GM18873 (cell line): ENCODE measurements around the gene TMEM38A.
"Not testable (repeated sequence)": the region's sequence is repeated elsewhere in the genome, so short reads cannot be mapped to it uniquely, and the experiment has no call there.

Source experiments
- ATAC-seq: cut with Tn5 transposase; IDR thresholded peaks from one replicate; pipeline ENCODE4 v1.9.1; 2021; ENCODE audit warnings: mild to moderate bottlenecking, moderate library complexity, moderate number of reproducible peaks; ENCODE audit not compliant: unreplicated experiment, low FRiP score

Gene TMEM38A

DNA sequence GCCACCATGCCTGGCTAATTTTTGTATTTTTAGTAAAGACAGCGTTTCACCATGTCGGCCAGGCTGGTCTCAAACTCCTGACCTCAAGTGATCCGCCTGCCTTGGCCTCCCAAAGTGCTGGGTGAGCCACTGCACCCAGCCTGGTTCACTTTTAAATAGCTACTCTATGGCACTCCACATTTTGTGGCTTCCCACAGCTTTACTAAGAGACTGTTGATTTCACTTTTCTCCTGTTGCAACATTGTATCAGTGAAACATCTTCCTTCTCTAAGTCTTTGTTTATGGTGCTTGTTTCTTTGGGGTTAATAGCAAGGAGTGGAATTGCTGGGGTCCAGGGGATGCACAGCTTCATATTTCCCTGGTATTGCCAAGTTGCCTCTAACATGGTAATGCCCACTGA lies 12.3 kb downstream of the TMEM38A start:
- ATAC-seq = no peak

DNA sequence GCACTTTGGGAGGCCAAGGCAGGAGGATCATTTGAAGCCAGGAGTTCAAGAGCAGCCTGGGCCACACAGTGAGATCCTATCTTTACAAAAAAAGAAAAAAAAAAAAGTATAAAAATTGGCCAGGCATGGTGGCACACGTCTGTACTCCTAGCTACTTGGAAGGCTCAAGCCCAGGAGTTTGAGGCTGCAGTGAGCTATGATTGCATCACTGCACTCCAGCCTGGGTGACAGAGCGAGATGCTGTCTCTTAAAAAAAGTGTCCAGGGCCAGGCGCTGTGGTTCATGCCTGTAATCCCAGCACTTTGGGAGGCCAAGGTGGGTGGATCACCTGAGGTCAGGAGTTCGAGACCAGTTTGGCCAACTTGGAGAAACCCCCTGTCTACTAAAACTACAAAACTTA lies 12.9 kb downstream of the TMEM38A start:
- not testable (repeated sequence) for ATAC-seq

DNA sequence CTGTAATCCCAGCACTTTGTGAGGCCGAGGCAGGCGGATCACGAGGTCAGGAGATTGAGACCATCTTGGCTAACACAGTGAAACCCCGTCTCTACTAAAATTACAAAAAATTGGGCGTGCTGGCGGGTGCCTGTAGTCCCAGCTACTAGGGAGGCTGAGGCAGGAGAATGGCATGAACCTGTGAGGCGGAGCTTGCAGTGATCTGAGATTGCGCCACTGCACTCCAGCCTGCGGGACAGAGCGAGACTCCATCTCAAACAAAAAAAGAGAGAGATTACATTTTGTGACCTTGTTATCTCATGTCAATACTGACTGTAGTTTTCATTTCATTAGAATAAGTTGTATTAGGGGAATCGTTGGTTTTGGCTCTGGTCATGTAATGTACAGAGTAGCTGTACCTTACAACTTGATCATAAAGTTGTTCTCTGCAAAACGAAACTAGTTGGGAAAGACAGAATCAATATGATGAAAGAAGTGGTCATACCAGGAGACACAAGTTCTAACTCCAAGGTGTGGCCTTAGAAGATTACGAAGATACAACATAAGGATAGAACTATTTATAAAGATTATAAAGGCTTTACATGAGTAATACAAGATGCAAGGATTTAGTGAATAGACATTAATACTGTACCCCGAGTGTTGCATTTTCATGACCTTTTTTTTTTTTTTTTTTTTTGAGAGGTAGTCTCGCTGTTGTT lies 15.3 kb downstream of the TMEM38A start:
- no peak for ATAC-seq

DNA sequence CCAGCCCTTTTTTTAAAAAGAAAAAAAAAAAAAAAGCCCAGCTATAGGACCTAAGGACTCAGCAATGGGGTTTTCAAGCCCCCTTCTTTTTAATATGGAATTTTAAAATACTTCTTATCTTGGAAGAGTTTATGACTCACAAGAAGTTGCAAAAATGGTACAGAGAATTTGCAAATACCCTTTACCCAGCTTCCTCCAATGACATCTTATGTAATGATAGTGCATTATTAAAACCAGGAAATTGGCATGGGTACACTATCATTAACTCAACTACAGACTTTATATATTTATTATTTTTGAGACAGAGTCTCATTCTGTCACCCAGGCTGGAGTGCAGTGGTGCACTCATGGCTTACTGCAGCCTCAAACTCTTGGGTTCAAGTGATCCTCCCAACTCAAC lies 16.1 kb downstream of the TMEM38A start:
- no peak for ATAC-seq

DNA sequence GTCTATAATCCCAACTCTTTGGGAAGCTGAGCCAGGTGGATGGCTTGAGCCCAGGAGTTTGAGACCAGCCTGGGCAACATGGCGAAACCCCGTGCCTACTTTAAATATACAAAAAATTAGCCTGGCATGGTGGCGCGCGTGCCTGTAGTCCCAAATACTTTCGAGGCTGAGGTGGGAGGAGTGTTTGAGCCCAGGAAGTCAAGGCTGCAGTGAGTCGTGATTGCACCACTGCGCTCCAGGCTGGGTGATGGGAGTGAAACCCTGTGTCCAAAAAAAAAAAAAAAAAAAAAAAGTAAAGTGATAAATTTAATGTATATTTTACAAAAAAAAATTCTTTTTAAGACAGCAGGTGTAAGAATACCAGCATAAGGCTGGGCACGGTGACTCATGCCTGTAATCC lies 17.6 kb downstream of the TMEM38A start:
- ATAC-seq = no peak

DNA sequence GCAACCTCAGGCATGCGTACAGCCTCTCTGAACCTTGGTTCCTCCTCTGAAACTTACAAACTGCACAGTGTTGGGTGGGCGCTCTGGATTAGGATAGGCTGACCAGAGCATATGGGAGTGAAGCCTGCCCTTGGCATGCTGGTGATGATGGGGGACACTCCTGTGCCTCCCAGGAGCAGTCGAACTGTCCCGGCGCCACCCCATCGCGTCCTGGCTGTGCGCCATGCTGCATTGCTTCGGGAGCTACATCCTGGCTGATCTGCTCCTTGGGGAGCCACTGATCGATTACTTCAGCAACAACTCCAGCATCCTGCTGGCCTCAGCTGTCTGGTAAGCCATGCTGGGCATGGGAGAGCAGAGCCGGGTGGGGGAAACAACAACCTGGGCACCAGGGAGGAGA lies 18.9 kb downstream of the TMEM38A start:
- ATAC-seq = no peak

DNA sequence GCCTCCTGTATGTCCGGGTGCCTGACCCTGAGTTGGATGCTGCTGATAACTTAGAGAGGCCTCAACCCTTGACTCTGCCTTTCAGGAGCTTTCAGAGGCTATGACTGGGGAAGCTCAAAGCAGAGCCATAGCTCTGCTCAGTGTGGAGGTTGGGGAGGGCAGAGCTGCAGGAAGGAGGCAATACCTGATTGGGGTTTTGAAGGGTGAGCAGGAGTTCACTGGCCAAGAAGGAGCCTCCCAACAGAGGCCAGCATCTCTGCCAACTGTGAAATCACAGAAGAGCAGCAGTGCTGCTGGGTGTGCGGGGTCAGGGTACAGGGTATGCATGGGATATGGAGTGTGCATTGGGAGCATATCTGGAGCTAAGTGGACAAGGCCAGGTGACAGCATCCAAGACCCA lies 21.6 kb downstream of the TMEM38A start:
- no peak for ATAC-seq

DNA sequence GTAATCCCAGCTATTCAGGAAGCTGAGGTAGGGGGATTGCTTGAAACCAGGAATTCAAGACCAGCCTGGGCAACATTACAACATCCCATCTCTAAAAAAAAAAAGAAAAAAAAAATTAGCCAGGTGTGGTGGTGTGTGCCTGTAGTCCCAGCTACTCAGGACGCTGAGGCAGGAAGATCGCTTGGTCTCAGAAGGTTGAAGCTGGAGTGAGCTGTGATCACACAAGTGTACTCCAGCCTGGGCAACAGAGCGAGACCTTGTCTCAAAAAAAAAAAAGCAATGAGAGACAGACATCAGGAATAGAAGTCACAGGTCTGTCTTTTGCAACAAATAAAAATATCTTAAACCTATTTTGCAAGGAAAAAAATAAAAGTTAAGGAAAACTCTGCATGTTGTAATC lies 23.3 kb downstream of the TMEM38A start:
- ATAC-seq = no peak

DNA sequence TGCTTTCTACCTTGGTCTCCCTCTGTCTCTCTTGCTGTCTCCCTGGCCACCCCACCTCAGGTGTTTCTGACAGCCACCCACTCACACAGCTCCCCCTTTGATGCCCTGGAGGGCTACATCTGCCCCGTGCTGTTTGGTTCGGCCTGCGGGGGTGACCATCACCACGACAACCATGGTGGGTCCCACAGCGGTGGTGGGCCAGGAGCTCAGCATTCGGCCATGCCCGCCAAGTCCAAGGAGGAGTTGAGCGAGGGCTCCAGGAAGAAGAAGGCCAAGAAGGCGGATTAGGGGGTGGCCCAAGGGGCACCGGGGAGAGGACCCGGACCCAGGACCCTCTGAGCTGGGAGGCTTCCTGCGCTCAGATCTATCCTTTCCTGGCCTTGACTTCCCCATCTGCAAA lies 27.1 kb downstream of the TMEM38A start:
- no peak for ATAC-seq

DNA sequence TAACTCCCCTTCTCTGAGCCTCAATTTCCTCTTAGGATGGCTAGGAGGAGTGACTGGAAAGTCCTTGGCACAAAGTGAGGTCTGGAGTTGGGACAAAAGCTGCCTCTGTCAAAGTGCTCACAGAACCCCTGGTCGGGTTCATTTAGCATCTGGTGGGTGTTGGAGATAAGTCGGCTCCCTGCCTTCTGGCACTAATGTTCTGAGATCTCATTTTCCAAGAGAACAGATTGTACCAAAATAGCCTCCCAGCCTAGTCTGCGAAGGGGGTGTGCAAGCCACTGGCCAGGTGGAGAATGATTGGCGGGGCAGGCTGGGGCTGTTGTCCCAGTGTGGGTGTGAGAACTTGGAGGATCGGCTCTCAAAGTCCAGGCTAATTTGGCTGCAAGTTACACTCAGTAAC lies 38.0 kb downstream of the TMEM38A start:
- ATAC-seq = no peak

DNA sequence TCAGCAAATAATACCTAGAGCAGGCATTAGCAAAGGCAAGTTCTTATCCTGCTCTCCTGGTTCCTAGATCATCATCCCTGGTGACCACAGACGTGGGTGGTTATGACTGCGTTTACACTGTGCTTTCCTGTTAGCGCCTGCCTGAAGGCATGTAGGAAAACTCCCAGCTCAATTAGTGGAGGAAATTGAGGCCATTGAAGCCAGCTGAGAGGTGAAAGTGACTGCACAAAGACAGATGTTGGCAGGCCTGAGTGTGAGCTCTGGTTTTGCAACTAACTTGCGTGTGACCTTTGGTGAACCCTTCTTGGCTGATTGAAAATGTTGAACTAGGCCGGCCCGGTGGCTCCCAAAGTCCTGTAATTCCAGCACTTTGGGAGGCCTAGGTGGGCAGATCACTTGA lies 41.2 kb downstream of the TMEM38A start:
- no peak for ATAC-seq

DNA sequence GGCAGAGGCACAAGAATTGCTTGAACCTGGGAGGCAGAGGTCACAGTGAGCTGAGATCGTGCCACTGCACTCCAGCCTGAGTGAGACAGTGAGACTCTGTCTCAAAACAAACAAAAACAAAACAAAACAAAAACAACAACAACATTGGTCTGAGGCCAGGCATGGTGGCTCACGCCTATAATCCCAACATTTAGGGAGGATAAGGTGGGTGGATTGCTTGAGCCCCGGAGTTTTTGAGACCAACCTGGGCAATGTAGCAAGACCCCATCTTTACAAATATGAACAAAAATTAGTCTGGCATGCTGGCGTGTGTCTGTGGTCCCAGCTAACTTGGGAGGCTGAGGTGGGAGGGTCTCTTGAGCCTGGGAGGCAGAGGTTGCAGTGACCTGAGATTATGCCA lies 42.7 kb downstream of the TMEM38A start:
- no peak for ATAC-seq

DNA sequence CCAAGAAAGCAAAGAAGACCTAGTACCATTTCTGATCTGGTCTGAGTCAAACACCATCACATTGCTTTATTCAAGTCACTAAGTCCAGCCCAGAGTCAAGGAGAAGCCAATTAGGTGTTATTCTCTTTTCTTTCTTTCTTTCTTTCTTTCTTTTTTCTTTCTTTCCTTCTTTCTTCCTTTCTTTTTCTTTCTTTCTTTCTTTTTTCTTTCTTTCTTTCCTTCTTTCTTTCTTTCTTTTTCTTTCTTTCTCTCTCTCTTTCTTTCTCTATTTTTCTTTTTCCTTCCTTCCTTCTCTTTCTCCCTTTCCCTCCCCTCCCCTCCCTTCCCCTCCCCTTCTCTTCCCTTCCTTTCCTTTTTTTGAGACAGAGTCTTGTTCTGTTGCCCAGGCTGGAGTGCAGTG lies 49.9 kb downstream of the TMEM38A start:
- ATAC-seq = not testable (repeated sequence)

DNA sequence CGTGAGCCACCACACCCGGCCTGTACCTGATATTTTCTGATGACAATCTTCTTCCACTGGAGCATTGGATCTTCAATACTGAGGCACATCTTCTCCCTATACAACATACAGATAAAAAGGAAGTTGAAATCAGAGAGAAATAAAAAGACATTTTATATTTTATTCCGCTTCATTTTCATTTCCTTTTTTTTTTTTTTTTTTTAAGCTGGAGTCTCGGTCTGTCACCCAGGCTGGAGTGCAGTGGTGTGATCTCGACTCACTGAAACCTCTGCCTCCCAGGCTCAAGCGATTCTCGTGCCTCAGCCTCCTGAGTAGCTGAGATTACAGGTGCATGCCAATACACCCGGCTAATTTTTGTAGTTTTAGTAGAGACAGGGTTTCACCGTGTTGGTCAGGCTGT lies 51.4 kb downstream of the TMEM38A start:
- ATAC-seq = not testable (repeated sequence)

DNA sequence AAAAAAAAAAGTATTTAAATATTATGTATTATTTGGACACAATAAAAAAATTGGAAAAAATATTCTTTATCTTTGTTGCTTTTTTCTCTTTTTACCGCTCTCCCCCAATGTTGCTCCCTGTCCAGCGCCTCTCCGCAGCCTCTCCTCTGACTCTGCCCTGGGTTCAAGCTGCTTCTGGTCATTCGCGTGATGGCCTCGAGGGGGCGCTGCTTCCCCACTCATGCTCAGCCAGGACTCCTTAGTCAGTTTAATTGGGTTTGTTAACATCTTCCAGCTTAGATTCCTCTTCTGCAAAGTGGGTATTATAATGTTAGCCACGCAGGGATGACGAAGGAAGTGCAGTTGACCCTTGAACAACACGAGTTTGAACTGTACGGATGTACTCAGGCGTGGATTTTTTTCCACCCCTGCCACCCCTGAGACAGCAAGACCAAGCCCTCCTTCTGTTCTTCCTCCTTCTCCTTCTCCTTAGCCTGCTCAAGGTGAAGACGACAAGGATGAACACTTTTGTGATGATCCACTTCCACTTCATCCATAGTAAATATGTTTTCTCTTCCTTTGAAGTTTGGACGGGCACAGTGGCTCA lies 53.9 kb downstream of the TMEM38A start:
- ATAC-seq = no peak

DNA sequence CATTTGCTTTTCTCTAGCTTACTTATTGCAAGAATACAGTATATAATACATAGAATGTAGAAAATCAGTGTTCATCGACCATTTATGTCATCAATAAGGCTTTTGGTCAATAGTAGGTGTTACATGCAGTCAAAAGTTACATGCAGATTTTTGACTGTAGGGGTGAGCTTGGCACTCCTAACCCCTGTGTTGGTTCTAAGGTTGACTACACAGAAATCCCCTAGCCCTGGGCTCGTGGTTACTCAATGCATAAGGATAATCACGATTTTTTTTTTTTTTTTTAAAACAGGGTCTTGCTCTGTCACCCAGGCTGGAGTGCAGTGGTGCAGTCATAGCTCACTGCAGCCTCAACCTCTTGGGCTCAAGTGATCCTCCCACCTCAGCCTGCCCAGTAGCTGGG lies 54.7 kb downstream of the TMEM38A start:
- no peak for ATAC-seq

DNA sequence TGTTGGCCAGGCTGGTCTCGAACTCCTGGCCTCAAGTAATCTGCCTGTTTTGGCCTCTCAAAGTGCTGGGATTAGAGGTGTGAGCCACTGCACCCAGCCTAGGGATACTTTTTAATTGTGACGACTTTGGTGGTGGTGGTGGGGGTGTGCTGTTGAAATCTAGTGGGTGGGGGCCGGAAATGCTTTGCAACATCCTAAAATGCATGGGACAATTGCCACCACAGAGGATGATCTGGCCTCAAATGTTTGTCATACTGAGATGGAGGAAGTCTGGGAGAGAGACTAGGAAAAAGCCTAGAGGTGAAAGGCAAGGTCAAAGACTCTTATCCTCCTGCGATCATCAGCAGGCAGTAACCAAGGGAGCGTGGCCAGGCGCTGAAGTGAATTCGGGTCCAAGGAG lies 60.1 kb downstream of the TMEM38A start:
- no peak for ATAC-seq

DNA sequence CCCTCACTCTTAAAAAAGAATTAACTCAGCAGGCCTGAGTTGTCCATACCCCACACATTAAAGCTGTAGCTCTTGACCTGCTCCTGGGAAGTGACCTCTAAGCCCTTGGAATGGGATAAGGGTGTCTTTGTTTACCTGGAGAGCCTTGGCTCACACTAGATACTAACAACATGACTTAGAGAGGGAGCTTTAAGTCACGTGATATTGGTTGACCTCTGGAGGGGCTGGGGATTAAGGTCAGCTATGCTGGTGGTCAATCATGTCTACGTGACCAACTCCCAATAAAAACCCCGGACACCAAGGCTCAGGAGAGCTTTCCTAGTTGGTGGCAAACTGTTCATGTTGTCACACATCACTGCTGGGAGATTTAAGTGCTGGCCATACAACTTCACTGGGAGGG lies 61.7 kb downstream of the TMEM38A start:
- ATAC-seq = no peak

DNA sequence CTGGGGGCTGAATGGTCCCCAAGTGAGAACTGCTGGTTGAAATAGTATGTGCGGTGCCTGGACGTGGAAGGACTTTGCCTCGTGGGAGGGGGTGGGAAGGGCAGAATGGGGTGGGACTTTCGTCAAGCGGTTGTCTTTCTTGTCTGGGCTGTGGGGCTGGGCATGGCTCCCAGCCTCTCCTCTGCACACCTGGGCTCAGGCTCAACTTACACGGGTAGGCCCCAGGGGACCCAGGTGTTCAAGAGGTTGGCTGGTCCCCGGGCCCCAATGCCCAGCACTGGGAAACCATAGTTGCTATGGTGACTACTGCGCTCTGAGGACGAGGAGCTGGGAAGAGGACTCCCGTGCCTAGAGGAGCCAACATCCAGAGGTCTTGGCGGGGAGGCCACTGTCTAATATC lies 66.0 kb downstream of the TMEM38A start:
- ATAC-seq = no peak

DNA sequence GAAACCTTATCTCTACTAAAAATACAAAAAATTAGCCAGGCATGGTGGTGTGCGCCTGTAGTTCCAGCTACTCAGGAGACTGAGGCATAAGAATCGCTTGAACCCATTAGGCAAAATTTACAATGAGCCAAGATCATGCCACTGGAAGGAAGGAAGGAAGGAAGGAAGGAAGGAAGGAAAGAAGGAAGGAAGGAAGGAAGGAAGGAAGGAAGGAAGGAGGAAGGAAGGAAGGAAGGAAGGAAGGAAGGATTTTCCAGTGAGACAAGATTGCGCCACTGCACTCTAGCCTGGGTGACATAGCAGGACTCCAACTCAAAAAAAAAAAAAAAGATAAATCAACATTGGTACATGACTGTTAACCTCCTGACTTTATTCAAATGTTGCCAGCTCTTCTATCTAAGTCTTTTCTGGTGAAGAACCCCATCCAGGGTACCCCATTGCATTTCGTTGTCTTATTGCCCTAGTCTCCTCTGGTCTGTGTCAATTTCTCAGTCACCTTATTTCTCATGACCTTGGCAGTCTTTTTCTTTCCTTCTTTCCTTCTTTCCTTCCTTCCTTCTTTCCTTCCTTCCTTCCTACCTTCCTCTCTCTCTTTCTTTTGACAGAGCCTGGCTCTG lies 74.8 kb downstream of the TMEM38A start:
- ATAC-seq = not testable (repeated sequence)

DNA sequence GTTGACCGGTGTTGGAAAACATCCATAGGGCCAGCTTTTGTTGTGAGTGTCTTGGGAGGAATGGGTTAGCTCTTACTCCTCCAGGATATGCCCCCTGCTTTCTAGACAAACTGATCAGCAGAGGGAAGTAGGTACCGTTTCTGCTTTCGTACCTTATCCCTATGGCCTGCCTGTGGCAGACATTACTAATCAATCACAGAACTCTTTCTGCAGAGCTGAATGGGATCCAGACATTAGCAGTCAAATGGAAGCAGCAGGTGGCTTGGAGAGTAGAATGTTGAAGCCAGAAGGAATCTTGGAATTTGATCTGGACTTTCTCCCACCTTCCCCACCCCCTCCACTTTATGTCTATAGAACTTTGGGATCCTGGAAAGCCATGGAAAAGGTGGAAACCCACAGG lies 75.8 kb downstream of the TMEM38A start:
- ATAC-seq = no peak

DNA sequence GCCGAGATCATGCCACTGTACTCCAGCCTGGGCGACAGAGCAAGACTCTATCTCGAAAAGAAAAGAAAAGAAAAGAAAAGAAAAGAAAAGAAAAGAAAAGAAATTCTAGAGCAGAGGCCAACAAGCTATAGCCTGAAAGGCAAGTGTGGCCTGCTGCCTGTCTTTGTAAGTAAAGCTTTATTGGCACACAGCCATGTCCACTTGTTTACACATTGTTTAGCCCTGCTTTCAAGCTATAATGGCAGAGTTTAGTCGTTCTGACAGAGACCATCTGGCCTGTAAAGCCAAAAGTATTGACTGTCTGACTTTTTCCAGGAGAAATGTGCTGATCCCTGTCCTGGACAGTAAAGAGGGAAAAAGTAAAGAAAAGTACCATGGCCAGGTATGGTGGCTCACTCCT lies 77.0 kb downstream of the TMEM38A start:
- no peak for ATAC-seq
